ENCODE measurements around the gene GNE. TPM values are rescaled to one million over a fixed set of nuclear protein-coding genes. Genes with fewer than 3 reads are reported as not detected.
A peak's percentile ranks its signal among the peaks of the same experiment; 100 is the strongest.

GNE gene
- total and polyA plus RNA-seq, 2 donors: 5.3 to 6.0 TPM

DNA sequence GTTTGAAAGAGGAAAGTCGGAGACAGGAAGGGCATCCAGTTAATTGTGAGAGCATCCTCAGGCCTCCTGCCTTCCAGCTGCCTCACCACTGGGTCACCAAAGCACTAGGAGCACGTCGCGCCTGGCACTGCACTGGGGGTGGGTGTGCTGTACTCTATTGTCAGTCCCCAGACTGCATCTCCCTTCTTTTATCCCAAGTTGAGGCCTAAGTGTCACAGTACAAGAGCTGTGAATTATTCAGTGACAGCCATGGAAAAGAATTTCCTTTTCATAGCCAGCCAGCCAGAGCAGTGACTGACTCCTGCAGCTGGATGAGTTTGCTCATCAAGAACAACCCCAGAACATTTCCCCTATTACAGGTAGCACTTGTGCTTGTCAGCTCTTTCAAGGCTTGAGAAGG is 51.2 kb downstream of the GNE start:
- Histone ChIP-seq H3K4me1 (ENCODE audit: control insufficient read depth in 2 of 2, insufficient read depth in 2 of 2, low read length in 2 of 2) (no peaks in the 10 kb centered on the region), H3K4me3 (ENCODE audit: low read length in 2 of 2) (no peak overlapping the region), H3K9me3 (ENCODE audit: control insufficient read depth in 2 of 2, insufficient read depth in 1 of 2, low read length in 1 of 2) (no peaks in the 10 kb centered on the region), H3K27ac (ENCODE audit: low read depth in 1 of 2, low read length in 1 of 2) (peak overlapping the region in 1 of 2 donors; percentile 21), H3K36me3 (ENCODE audit: control insufficient read depth in 2 of 2, insufficient read depth in 2 of 2, low read length in 1 of 2) (peaks cover 79 to 94% of the 10 kb centered on the region in 2 donors), H3K27me3 (ENCODE audit: control insufficient read depth in 2 of 2, insufficient read depth in 1 of 2, low read length in 1 of 2) (no peaks in the 10 kb centered on the region)
- 94% methylated on average over 4 of the region's 4 CpGs for WGBS
- no peak for DNase-seq (ENCODE audit: low read depth in 6 of 9, low spot score in 9 of 9)

DNA sequence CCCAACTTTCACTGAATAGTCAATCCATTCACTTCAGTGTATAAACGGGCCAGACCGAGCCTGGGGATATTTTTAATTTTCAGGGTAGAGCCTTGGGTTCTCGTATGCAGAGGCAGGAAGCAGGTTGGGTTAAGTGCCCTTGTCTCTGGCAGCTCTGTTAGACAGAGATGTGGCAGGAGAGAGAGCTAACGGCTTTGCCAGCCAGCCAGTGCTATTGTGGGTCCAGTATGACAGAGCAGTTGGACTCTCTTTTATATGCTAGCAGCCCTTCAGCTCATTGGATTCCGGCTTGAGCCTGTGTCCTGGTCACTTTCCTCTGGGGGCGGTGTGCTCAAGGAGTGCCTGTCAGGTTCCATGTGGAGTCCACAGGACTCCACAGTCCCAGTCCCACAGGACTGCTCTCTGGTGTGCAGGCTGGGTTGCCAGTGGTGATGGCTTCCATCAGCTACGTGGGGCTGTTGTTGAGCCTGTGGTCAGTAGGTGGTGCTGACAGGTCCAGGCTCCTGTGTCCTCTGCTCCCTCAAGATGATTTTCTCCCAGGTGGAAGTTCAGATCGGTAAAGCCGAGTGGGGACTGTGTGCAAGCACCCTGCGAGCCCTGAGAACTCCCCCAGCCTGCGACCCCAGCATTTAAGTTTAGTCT is 53.2 kb downstream of the GNE start:
- no peak for DNase-seq (ENCODE audit: low read depth in 6 of 9, low spot score in 9 of 9)
- Histone ChIP-seq H3K27me3 (ENCODE audit: control insufficient read depth in 2 of 2, insufficient read depth in 1 of 2, low read length in 1 of 2) (no peaks in the 10 kb centered on the region), H3K36me3 (ENCODE audit: control insufficient read depth in 2 of 2, insufficient read depth in 2 of 2, low read length in 1 of 2) (peaks cover 72 to 94% of the 10 kb centered on the region in 2 donors), H3K27ac (ENCODE audit: low read depth in 1 of 2, low read length in 1 of 2) (no peak overlapping the region), H3K4me3 (ENCODE audit: low read length in 2 of 2) (no peak overlapping the region), H3K9me3 (ENCODE audit: control insufficient read depth in 2 of 2, insufficient read depth in 1 of 2, low read length in 1 of 2) (no peaks in the 10 kb centered on the region), H3K4me1 (ENCODE audit: control insufficient read depth in 2 of 2, insufficient read depth in 2 of 2, low read length in 2 of 2) (no peaks in the 10 kb centered on the region)
- 98% methylated on average over 11 of the region's 11 CpGs for WGBS

DNA sequence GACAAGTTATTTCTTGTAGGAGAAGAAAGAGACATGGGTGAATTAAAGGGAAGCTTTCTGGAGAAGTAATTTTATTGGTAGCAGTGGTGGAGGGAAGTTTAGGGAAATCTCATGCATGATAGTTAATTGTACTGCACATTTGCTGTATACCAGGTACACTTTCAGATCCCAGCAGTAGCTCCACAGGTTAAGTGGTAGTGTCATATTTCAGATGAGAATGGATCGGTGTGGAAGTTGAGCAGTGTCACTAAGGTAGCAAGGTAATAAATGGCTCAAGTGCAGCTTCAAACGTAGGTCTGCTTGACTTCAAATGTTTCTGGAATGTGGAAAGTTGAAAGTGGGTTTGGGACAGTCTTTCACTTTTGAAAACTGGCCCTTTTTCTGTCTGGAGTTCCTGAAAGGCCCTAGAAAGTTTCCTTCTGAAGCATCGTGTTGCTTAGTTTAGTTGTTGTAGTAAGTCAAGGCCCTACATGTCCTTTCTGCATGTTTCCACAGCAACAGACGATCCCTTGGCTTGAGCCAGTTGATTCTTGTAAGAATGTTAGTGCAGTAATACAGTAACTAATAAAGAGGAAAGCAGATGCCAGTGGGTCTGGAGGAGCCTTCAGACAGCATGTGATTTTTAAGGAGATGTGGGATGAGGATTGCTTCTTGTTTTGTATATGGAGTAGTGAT is 63.8 kb downstream of the GNE start:
- 93% methylated on average over 4 of the region's 4 CpGs for WGBS
- Histone ChIP-seq H3K9me3 (ENCODE audit: control insufficient read depth in 2 of 2, insufficient read depth in 1 of 2, low read length in 1 of 2) (no peaks in the 10 kb centered on the region), H3K27ac (ENCODE audit: low read depth in 1 of 2, low read length in 1 of 2) (peak overlapping the region in 1 of 2 donors; percentile 63), H3K4me3 (ENCODE audit: low read length in 2 of 2) (no peak overlapping the region), H3K36me3 (ENCODE audit: control insufficient read depth in 2 of 2, insufficient read depth in 2 of 2, low read length in 1 of 2) (peaks cover 23 to 36% of the 10 kb centered on the region in 2 donors), H3K27me3 (ENCODE audit: control insufficient read depth in 2 of 2, insufficient read depth in 1 of 2, low read length in 1 of 2) (no peaks in the 10 kb centered on the region), H3K4me1 (ENCODE audit: control insufficient read depth in 2 of 2, insufficient read depth in 2 of 2, low read length in 2 of 2) (peaks cover 16 to 24% of the 10 kb centered on the region in 2 donors)
- no peak for DNase-seq (ENCODE audit: low read depth in 6 of 9, low spot score in 9 of 9)

DNA sequence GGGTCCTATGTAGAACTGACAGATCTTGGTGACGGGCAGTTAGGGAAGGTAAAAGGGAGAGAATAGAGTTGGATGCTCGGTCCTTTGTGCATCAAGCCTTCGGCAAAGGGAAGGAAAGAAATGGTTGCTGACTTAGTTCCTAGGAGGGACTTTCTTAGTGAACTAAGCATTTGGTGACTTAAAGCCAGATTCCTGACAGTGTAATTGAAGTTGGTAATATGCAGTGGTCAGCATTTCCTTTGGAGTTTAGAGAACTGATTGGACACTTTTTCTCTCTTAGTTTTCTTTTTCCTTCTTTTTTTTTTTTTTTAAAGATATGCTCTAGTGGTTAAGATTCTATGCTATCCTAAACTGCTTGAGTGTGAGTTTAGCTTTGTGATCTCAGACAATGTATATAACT is 65.2 kb downstream of the GNE start:
- H3K27me3 ChIP-seq (ENCODE audit: control insufficient read depth in 2 of 2, insufficient read depth in 1 of 2, low read length in 1 of 2): peaks cover 0 to 2% of the 10 kb centered on the region in 2 donors
- peak overlapping the region in 1 of 2 donors; percentile 14 for H3K27ac ChIP-seq (ENCODE audit: low read depth in 1 of 2, low read length in 1 of 2)
- H3K4me1 ChIP-seq (ENCODE audit: control insufficient read depth in 2 of 2, insufficient read depth in 2 of 2, low read length in 2 of 2): peaks cover 16 to 24% of the 10 kb centered on the region in 2 donors
- H3K4me3 ChIP-seq (ENCODE audit: low read length in 2 of 2): peak overlapping the region; percentile 15 to 23
- 93% methylated on average over 3 of the region's 3 CpGs for WGBS
- H3K36me3 ChIP-seq (ENCODE audit: control insufficient read depth in 2 of 2, insufficient read depth in 2 of 2, low read length in 1 of 2): peaks cover 9 to 24% of the 10 kb centered on the region in 2 donors
- DNase-seq (ENCODE audit: low read depth in 6 of 9, low spot score in 9 of 9): no peak
- no peaks in the 10 kb centered on the region for H3K9me3 ChIP-seq (ENCODE audit: control insufficient read depth in 2 of 2, insufficient read depth in 1 of 2, low read length in 1 of 2)

DNA sequence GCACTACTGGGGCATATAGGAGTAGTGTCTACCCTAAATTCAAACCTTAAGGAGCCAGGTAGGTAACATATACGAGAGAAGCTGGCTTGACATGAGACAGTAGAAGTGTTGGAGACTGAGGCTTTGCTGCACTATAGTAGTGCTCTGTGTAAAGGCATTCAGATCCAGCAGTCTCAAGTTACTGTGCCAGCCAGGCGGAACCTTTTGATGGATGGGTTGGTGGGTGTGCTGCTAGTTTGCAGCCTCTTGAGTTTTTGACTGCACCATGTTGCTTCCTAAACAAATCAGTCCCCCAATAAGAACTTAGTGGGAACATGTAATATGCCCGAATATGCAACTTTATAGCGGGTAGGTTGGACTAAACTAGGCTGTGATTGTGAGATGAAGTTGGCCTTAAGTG is 66.1 kb downstream of the GNE start:
- Histone ChIP-seq H3K36me3 (ENCODE audit: control insufficient read depth in 2 of 2, insufficient read depth in 2 of 2, low read length in 1 of 2) (peaks cover 8 to 22% of the 10 kb centered on the region in 2 donors), H3K27ac (ENCODE audit: low read depth in 1 of 2, low read length in 1 of 2) (no peak overlapping the region), H3K4me1 (ENCODE audit: control insufficient read depth in 2 of 2, insufficient read depth in 2 of 2, low read length in 2 of 2) (peaks cover 16 to 24% of the 10 kb centered on the region in 2 donors)

DNA sequence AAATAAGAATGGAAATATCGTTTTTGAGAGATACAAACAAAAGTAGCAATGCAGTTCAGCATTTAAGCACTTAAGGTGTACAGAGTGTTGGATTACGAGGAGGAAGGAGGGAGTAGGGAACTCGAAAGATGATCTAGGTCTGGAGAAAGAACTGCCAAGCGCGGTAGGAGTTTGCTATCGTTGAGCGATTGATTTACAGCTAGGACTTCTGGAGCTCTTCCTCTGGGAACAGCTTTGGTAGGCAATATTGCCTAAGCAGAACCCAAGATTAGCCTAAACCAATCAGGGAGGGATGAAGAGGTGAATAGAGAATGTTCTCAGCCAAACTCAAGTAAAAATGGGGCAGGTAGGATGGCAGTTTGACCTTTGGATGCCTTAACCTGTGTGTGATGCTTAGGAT is 66.6 kb downstream of the GNE start:
- H3K36me3 ChIP-seq (ENCODE audit: control insufficient read depth in 2 of 2, insufficient read depth in 2 of 2, low read length in 1 of 2): peaks cover 4 to 18% of the 10 kb centered on the region in 2 donors
- H3K4me1 ChIP-seq (ENCODE audit: control insufficient read depth in 2 of 2, insufficient read depth in 2 of 2, low read length in 2 of 2): peaks cover 16 to 24% of the 10 kb centered on the region in 2 donors
- H3K9me3 ChIP-seq (ENCODE audit: control insufficient read depth in 2 of 2, insufficient read depth in 1 of 2, low read length in 1 of 2): no peaks in the 10 kb centered on the region
- 6% methylated on average over 7 of the region's 7 CpGs for WGBS
- peak overlapping the region; percentile 90 to 96 for H3K4me3 ChIP-seq (ENCODE audit: low read length in 2 of 2)
- peaks cover 0 to 2% of the 10 kb centered on the region in 2 donors for H3K27me3 ChIP-seq (ENCODE audit: control insufficient read depth in 2 of 2, insufficient read depth in 1 of 2, low read length in 1 of 2)
- peak overlapping the region in 1 of 2 donors; percentile 84 for H3K27ac ChIP-seq (ENCODE audit: low read depth in 1 of 2, low read length in 1 of 2)
- no peak for DNase-seq (ENCODE audit: low read depth in 6 of 9, low spot score in 9 of 9)

More for the DNA sequence above, 66.1 kb downstream of the GNE start:
- 87% methylated on average over 4 of the region's 4 CpGs for WGBS
- DNase-seq (ENCODE audit: low read depth in 6 of 9, low spot score in 9 of 9): no peak
- Histone ChIP-seq H3K27me3 (ENCODE audit: control insufficient read depth in 2 of 2, insufficient read depth in 1 of 2, low read length in 1 of 2) (peaks cover 0 to 2% of the 10 kb centered on the region in 2 donors), H3K9me3 (ENCODE audit: control insufficient read depth in 2 of 2, insufficient read depth in 1 of 2, low read length in 1 of 2) (no peaks in the 10 kb centered on the region), H3K4me3 (ENCODE audit: low read length in 2 of 2) (peak overlapping the region; percentile 90 to 96)

DNA sequence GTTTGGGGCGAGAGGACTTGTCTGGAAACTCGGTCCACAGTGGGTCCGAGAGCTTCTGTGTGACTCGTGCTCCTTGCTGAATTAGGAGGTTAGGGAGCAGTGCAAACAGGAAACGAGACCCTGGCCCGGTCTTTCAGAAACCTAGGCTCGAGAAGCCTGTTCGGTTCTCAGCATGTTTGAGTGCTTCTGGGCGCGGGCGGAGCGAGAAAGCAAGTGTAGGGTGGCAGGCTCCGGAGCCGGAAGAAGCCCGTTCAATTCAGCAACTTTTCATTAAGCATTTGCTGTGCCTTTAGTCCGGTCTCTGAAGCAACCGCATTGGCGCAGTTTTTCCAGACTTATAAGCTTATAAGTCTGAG is 67.0 kb downstream of the GNE start:
- Histone ChIP-seq H3K4me1 (ENCODE audit: control insufficient read depth in 2 of 2, insufficient read depth in 2 of 2, low read length in 2 of 2) (peaks cover 16 to 24% of the 10 kb centered on the region in 2 donors), H3K27me3 (ENCODE audit: control insufficient read depth in 2 of 2, insufficient read depth in 1 of 2, low read length in 1 of 2) (peaks cover 0 to 2% of the 10 kb centered on the region in 2 donors), H3K4me3 (ENCODE audit: low read length in 2 of 2) (peak overlapping the region; percentile 90 to 96), H3K36me3 (ENCODE audit: control insufficient read depth in 2 of 2, insufficient read depth in 2 of 2, low read length in 1 of 2) (peaks cover 3 to 15% of the 10 kb centered on the region in 2 donors), H3K9me3 (ENCODE audit: control insufficient read depth in 2 of 2, insufficient read depth in 1 of 2, low read length in 1 of 2) (no peaks in the 10 kb centered on the region), H3K27ac (ENCODE audit: low read depth in 1 of 2, low read length in 1 of 2) (peak overlapping the region; percentile 84 to 87)
- DNase-seq (ENCODE audit: low read depth in 6 of 9, low spot score in 9 of 9): peak in 6 of 9 donors; percentile 6 to 55 (median 33)
- WGBS: under 1% methylated on average over 18 of the region's 18 CpGs

DNA sequence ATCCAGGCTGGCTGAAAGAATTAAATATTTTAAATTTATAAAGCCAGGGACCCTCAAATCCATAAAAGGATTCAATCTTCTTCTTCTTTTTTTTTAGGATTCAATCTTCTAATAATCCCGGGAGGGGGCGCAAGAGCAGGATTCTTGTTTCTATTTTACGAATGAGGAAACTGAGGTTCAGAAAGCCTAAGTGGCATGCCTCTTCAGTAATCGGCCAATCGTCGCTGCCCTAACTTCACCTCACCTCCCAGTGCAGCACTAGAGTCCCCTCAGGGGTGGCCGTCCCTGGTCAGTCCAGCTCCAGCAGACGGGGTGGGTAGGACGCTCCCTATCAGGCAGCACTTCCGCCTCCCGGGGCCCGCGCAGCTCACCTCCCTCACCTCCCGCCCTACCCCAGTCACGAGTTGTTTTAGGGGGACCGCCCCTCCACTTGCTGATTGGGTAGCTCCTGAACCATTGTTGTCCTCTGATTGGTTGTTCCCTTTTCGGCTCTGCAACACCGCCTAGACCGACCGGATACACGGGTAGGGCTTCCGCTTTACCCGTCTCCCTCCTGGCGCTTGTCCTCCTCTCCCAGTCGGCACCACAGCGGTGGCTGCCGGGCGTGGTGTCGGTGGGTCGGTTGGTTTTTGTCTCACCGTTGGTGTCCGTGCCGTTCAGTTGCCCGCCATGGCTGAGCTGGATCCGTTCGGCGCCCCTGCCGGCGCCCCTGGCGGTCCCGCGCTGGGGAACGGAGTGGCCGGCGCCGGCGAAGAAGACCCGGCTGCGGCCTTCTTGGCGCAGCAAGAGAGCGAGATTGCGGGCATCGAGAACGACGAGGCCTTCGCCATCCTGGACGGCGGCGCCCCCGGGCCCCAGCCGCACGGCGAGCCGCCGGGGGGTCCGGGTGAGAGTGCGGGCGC is 67.6 kb downstream of the GNE start, which contains the start of gene CLTA:
Gene CLTA, plus strand, starts transcription at position 534 of the 902 bp plus-strand sequence. Its CDS starts 136 bp downstream, at position 670.
- H3K27ac ChIP-seq (ENCODE audit: low read depth in 1 of 2, low read length in 1 of 2): peak within 1 kb of the TSS; percentile 85 to 97
- H3K9me3 ChIP-seq (ENCODE audit: control insufficient read depth in 2 of 2, insufficient read depth in 1 of 2, low read length in 1 of 2): no peaks in the 10 kb centered on the region
- peaks cover 0 to 2% of the 10 kb centered on the region in 2 donors for H3K27me3 ChIP-seq (ENCODE audit: control insufficient read depth in 2 of 2, insufficient read depth in 1 of 2, low read length in 1 of 2)
- peaks cover 16 to 24% of the 10 kb centered on the region in 2 donors for H3K4me1 ChIP-seq (ENCODE audit: control insufficient read depth in 2 of 2, insufficient read depth in 2 of 2, low read length in 2 of 2)
- DNase-seq (ENCODE audit: low read depth in 6 of 9, low spot score in 9 of 9): peak; percentile 88 to 99 (median 96)
- peak within 1 kb of the TSS; percentile 90 to 96 for H3K4me3 ChIP-seq (ENCODE audit: low read length in 2 of 2)
- H3K36me3 ChIP-seq (ENCODE audit: control insufficient read depth in 2 of 2, insufficient read depth in 2 of 2, low read length in 1 of 2): peaks cover 3 to 15% of the 10 kb centered on the region in 2 donors
- under 1% methylated on average over 68 of the region's 68 CpGs for WGBS
